ENCODE measurements around the gene TBX4. TPM values are rescaled to one million over a fixed set of nuclear protein-coding genes. Genes with fewer than 3 reads are reported as not detected.

Gene TBX4
- total RNA-seq, 3 donors from 2014 or later, result 0.80 TPM; not detected in 2

- Histone ChIP-seq H3K4me3 (no peak overlapping the region), H3K4me1 (no peaks in the 10 kb centered on the region), H3K27me3 (peaks cover 0 to 16% of the 10 kb centered on the region in 2 donors), H3K36me3 (no peaks in the 10 kb centered on the region), H3K27ac (no peak overlapping the region), H3K9me3 (no peaks in the 10 kb centered on the region)
- TF ChIP-seq POLR2AphosphoS5 (IDR thresholded peaks at IDR 0.05), result no peak
- TF ChIP-seq POLR2A (IDR thresholded peaks at IDR 0.05), result no peak
- DNase-seq (ENCODE audit: low spot score in 2 of 2), result no peak
- intact Hi-C loops (cut with DNase I; ENCODE audit: low total_unique reads), result no loop called here
Measured at GRCh38 chr17:61478790-61479492, 26.7 kb downstream of the TBX4 start.

GRCh38 chr17:61479493-61480413 lies 27.5 kb downstream of the TBX4 start:
- Histone ChIP-seq H3K27ac (no peak overlapping the region), H3K4me3 (no peak overlapping the region), H3K27me3 (peaks cover 0 to 16% of the 10 kb centered on the region in 2 donors), H3K4me1 (no peaks in the 10 kb centered on the region), H3K9me3 (no peaks in the 10 kb centered on the region), H3K36me3 (no peaks in the 10 kb centered on the region)
- TF ChIP-seq CTCF (IDR thresholded peaks at IDR 0.05), result no peak
- TF ChIP-seq POLR2AphosphoS5 (IDR thresholded peaks at IDR 0.05), result no peak
- TF ChIP-seq POLR2A (IDR thresholded peaks at IDR 0.05), result no peak
- intact Hi-C loops (cut with DNase I; ENCODE audit: low total_unique reads), result no loop called here
- DNase-seq (ENCODE audit: low spot score in 2 of 2), result no peak

GRCh38 chr17:61480414-61480807 lies 28.2 kb downstream of the TBX4 start:
- TF ChIP-seq POLR2A (IDR thresholded peaks at IDR 0.05), result no peak
- TF ChIP-seq POLR2AphosphoS5 (IDR thresholded peaks at IDR 0.05), result no peak
- no peak for TF ChIP-seq CTCF (IDR thresholded peaks at IDR 0.05)
- Histone ChIP-seq H3K27me3 (peaks cover 0 to 16% of the 10 kb centered on the region in 2 donors), H3K9me3 (no peaks in the 10 kb centered on the region), H3K4me1 (no peaks in the 10 kb centered on the region), H3K36me3 (no peaks in the 10 kb centered on the region), H3K4me3 (no peak overlapping the region), H3K27ac (no peak overlapping the region)
- intact Hi-C loops (cut with DNase I; ENCODE audit: low total_unique reads), result no loop called here
- no peak for DNase-seq (ENCODE audit: low spot score in 2 of 2)

- TF ChIP-seq POLR2AphosphoS5 (IDR thresholded peaks at IDR 0.05) (no peak), POLR2A (IDR thresholded peaks at IDR 0.05) (no peak), CTCF (IDR thresholded peaks at IDR 0.05) (no peak)
- H3K36me3 ChIP-seq, result no peaks in the 10 kb centered on the region
- no peak for DNase-seq (ENCODE audit: low spot score in 2 of 2)
- no peak overlapping the region for H3K27ac ChIP-seq
- H3K4me1 ChIP-seq, result no peaks in the 10 kb centered on the region
- H3K27me3 ChIP-seq, result peaks cover 0 to 8% of the 10 kb centered on the region in 2 donors
- intact Hi-C loops (cut with DNase I; ENCODE audit: low total_unique reads), result no loop called here
- no peak overlapping the region for H3K4me3 ChIP-seq
- H3K9me3 ChIP-seq, result no peaks in the 10 kb centered on the region
Measured at GRCh38 chr17:61481421-61481820, 29.2 kb downstream of the TBX4 start.

GRCh38 chr17:61482467-61482866 lies 30.2 kb downstream of the TBX4 start:
- Histone ChIP-seq H3K4me3 (no peak overlapping the region), H3K4me1 (no peaks in the 10 kb centered on the region), H3K36me3 (no peaks in the 10 kb centered on the region), H3K27me3 (no peaks in the 10 kb centered on the region), H3K9me3 (no peaks in the 10 kb centered on the region), H3K27ac (no peak overlapping the region)
- DNase-seq (ENCODE audit: low spot score in 2 of 2), result no peak
- intact Hi-C loops (cut with DNase I; ENCODE audit: low total_unique reads), result no loop called here
- TF ChIP-seq POLR2A (IDR thresholded peaks at IDR 0.05) (no peak), POLR2AphosphoS5 (IDR thresholded peaks at IDR 0.05) (no peak), CTCF (IDR thresholded peaks at IDR 0.05) (no peak)

Measured in breast epithelium (tissue), 4 donors.